ENCODE data around the gene GMDS.

GRCh38 chr6:1621070-1621701, 624.2 kb downstream of the GMDS start:
- TF ChIP-seq CTCF (conservative IDR thresholded peaks at IDR 0.05 in 1 of 2, IDR thresholded peaks at IDR 0.05 in 1 of 2; ENCODE audit: extremely low read depth in 1 of 2, insufficient read depth in 1 of 2, low read depth in 1 of 2, low read length in 2 of 2) (no peak), EZH2 (IDR thresholded peaks at IDR 0.05; ENCODE audit: borderline replicate concordance, low read length) (no peak)
